LHCN-M2 (cell line): ENCODE data around the gene CNGA4. TPM values are rescaled to one million over a fixed set of nuclear protein-coding genes. Genes with fewer than 3 reads are reported as not detected.
"Not testable (repeated sequence)": the region's sequence is repeated elsewhere in the genome, so short reads cannot be mapped to it uniquely, and the experiment has no call there.

Experiments used
- DNase-seq: peaks from one replicate; pipeline ENCODE4 v3.0.0-alpha.2; 2012; ENCODE audit warnings: low read depth
- total RNA-seq: library from RNA; depleted of rRNA; stranded (reverse); fragments of >200 nt; gene quantifications from 2 replicates; pipeline ENCODE4 v1.2.3, GENCODE V29; 2014; rRNA removed

The CNGA4 gene
- total RNA-seq, 1 experiment from 2014 or later: not detected

DNA sequence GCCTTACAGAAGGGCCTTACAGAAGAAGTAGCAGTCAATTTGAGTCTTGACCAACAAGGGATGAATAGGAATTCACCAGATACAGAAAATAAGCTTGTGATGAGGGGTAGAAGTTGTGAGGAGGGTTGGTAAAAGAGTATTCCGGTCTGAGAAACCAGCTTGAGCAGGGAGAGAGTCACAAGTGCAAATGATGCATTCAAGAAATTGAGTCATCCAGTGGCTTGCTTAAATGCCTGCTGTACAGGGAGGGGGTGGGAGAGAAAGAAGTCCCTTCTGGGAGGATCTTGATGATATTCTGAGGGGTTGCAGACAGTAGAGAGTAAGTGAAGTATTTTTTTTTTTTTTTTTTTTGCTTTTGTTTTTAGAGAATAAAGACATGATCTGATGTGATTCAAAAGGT lies 29.9 kb downstream of the CNGA4 start:
- no peak for DNase-seq

DNA sequence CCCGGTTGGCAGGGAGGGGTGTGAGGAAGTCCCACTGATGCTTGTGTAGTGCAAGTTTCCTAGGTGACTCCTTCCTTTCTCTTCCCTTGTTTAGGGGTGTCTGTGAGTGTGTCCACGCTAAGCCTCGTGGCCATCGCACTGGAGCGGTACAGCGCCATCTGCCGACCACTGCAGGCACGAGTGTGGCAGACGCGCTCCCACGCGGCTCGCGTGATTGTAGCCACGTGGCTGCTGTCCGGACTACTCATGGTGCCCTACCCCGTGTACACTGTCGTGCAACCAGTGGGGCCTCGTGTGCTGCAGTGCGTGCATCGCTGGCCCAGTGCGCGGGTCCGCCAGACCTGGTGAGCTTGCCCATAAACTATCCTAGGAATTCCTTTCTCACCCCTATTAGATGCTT lies 31.1 kb downstream of the CNGA4 start:
- no peak for DNase-seq

DNA sequence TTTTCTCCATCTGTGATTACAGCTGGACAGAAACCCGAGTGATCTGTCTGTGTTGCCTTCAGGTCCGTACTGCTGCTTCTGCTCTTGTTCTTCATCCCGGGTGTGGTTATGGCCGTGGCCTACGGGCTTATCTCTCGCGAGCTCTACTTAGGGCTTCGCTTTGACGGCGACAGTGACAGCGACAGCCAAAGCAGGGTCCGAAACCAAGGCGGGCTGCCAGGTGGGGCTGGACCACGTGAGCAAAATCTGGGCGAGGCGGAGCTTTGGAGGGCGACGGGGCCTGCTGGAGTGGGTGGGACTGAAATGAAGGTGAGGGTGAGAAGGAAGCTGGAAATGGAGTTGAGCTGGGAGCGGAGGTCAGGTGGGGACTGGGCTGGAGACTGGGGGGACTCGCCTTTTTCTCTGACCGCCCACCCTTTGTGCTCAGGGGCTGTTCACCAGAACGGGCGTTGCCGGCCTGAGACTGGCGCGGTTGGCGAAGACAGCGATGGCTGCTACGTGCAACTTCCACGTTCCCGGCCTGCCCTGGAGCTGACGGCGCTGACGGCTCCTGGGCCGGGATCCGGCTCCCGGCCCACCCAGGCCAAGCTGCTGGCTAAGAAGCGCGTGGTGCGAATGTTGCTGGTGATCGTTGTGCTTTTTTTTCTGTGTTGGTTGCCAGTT lies 31.8 kb downstream of the CNGA4 start:
- no peak for DNase-seq

DNA sequence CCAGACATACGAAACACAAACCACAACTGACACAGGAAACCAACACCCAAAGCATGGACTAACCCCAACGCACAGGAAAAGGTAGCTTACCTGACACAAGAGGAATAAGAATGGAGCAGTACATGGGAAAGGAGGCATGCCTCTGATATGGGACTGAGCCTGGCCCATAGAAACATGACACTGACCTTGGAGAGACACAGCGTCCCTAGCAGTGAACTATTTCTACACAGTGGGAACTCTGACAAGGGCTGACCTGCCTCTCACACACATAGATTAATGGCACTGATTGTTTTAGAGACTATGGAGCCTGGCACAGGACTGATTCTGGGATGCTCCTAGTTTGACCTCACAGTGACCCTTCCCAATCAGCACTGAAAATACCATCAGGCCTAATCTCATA lies 32.7 kb downstream of the CNGA4 start:
- no peak for DNase-seq

DNA sequence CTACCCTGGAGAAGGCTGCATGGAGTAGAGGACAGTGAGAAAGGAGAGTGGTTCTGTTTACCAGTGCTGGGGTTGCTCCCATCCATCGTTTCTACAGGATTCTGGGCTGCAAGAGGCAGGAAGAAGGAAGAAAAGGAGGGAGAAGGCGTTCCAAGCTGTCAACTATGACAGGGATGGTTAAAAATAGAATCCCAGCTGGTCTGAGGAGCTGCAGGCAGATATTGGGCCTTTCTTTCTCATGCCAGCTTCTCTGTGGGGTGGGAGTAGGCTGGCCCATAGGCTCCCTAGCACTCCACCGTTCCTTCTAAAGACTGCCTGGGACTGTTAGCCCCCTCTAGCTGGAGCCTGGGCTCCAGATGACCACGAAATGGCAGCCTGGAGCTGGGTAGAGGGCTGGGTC lies 34.3 kb downstream of the CNGA4 start:
- DNase-seq: no peak

DNA sequence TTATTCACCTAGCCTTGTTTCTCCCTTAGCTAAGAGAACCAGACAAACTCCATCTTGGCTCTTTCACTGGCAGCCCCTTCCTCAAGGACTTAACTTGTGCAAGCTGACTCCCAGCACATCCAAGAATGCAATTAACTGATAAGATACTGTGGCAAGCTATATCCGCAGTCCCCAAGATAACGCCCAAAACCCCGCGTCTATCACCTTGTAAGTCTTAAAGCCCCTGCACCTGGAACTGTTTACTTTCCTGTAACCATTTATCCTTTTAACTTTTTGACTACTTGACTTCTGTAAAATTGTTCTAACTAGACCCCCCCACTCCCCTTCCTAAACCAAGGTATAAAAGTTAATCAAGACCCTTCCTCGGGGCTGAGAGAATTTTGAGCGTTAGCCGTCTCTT lies 41.9 kb downstream of the CNGA4 start:
- DNase-seq: not testable (repeated sequence)

DNA sequence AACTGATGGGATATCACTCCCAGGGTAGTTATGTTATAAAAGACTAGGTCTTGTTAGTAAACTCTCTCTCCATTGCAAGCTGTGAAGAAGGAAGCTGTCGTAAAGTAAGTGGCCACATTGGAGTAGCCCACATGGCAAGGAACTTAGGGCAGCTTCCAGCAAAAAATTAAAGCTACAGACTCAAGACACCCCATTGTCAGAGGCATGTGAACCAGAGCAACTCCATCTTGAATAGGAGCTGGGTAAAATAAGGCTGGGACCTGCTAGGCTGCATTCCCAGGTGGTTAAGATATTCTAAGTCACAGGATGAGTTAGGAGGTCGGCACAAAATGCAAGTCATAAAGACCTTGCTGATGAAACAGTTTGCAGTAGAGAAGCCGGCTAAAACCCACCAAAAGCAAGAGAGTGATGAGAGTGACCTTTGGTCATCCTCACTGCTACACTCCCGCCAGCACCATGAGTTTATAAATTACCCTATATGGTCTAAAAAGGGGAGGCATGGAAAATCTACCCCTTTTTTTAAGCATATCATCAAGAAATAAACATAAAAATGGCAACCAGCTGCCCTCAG lies 44.6 kb downstream of the CNGA4 start:
- no peak for DNase-seq

DNA sequence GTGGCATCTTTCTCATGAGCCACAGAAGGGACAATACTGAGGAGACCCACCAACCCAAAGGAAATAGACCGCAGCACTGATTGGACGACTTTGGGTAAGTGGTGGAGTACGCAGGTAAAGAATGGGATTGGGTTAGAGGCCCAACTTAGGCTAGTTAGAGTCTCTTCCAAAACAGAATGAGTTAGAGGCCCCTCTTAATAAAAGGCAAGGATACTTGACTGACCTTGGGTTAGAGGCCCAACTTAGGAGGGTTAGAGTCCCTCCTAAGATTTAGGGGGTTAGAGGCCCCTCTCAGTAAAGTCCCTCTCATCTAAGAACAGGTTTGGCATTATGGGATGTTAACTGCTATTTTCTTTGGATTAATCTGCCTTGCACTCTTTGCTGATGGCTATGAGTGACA lies 45.4 kb downstream of the CNGA4 start:
- no peak for DNase-seq

DNA sequence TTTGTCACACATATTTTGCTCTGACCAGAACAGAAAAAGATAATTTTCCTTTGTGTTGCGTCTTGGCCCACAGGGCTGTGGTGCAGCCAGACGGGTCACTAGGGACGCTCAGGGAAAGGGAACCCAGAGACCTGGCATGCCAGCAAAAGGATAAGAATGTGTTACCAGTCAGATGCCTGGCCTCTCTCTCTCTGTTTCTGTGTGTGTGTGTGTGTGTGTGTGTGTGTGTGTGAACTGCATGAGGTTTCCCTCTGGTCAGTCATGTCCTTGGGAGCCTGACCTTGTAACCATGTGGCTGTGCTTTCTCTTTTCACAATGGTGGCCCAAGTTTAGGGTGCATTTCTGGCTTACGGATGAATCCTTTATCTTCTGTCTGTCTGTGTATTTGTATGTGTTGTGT lies 46.1 kb downstream of the CNGA4 start:
- no peak for DNase-seq

Other genes starting within 250 kb of the CNGA4 start
- not detected in 2 replicates for gene OR56A4, start 232.1 kb upstream of the CNGA4 start, total RNA-seq
- not detected in 2 replicates for gene OR56A1, start 208.3 kb upstream of the CNGA4 start, total RNA-seq
- gene OR56B4, start 131.4 kb upstream of the CNGA4 start, total RNA-seq: not detected in 2 replicates
- not detected in 2 replicates for gene OR52B2, start 68.8 kb upstream of the CNGA4 start, total RNA-seq
- not detected in 2 replicates for gene OR52W1, start 39.9 kb upstream of the CNGA4 start, total RNA-seq
- not detected in 2 replicates for gene C11orf42, start 33.5 kb upstream of the CNGA4 start, total RNA-seq
- 15.7 and 18.1 TPM in 2 replicates for gene FHIP1B, start 4.5 kb upstream of the CNGA4 start, total RNA-seq
- gene CCKBR, start 20.7 kb downstream of the CNGA4 start, total RNA-seq: not detected in 2 replicates
- 376 and 433 TPM in 2 replicates for gene CAVIN3, start 81.4 kb downstream of the CNGA4 start, total RNA-seq
- 71.8 and 75.2 TPM in 2 replicates for gene SMPD1, start 151.4 kb downstream of the CNGA4 start, total RNA-seq
- gene APBB1, start 180.0 kb downstream of the CNGA4 start, total RNA-seq: 18.3 and 19.0 TPM in 2 replicates
- 0.13 TPM in 1 of 2 replicates, not detected in the other for gene HPX, start 201.9 kb downstream of the CNGA4 start, total RNA-seq
- 23.7 and 29.4 TPM in 2 replicates for gene TRIM3, start 234.9 kb downstream of the CNGA4 start, total RNA-seq
- 66.0 and 66.3 TPM in 2 replicates for gene ARFIP2, start 242.2 kb downstream of the CNGA4 start, total RNA-seq
- 25.4 and 28.8 TPM in 2 replicates for gene TIMM10B, start 242.4 kb downstream of the CNGA4 start, total RNA-seq